ENCODE results near the gene PXN. TPM values are rescaled to one million over a fixed set of nuclear protein-coding genes. Genes with fewer than 3 reads are reported as not detected.

Gene PXN
- total and polyA plus RNA-seq, 2 of the 13 experiments (the other 11 are each of a cell fraction or from before 2014, with no cell fraction given), result 13.6 to 14.2 TPM

DNA sequence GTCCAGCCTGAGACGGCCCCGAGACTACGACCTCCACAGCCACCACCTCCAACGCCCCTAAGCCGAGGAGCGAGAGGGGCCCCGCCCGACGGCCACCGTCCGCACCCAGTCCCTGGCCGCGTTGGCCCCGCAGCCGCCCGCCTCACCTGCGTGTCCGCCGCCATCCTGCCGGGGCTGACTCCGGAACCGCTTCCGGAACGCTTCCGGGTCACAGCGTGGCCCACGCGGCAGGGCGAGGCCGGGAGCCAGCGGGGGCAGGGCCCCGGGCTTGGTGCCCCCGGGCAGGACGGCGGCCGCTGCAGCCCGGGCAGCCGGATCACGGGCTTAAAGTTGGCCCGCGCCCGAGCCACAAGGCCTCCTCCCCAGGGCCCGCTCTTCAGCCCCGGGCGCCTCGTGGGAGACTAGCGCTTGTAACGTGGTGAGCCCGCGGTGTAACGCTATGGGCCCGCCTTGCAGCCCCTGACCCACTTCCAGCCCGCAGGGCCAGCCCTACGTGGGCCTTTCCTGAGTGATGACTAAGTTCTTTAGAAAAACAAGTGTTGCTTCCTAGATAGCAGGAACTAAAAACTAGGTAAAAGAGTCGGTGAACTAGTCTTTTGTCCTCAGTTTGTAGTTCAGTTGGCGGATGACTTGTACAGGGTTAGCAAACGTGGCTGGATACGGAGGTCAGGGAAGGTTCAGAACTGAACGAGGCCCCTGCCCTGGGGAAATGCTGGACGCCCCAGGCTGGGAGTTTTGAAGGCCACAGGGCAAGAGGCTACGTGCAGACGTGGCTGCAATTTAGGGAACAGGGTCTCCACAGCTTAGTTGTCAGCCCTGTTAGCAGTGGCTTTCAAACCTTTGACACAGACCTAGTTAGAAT is 70.8 kb downstream of the PXN start, which contains the start of gene GCN1 (continued):
- TF ChIP-seq, protein P1, sequence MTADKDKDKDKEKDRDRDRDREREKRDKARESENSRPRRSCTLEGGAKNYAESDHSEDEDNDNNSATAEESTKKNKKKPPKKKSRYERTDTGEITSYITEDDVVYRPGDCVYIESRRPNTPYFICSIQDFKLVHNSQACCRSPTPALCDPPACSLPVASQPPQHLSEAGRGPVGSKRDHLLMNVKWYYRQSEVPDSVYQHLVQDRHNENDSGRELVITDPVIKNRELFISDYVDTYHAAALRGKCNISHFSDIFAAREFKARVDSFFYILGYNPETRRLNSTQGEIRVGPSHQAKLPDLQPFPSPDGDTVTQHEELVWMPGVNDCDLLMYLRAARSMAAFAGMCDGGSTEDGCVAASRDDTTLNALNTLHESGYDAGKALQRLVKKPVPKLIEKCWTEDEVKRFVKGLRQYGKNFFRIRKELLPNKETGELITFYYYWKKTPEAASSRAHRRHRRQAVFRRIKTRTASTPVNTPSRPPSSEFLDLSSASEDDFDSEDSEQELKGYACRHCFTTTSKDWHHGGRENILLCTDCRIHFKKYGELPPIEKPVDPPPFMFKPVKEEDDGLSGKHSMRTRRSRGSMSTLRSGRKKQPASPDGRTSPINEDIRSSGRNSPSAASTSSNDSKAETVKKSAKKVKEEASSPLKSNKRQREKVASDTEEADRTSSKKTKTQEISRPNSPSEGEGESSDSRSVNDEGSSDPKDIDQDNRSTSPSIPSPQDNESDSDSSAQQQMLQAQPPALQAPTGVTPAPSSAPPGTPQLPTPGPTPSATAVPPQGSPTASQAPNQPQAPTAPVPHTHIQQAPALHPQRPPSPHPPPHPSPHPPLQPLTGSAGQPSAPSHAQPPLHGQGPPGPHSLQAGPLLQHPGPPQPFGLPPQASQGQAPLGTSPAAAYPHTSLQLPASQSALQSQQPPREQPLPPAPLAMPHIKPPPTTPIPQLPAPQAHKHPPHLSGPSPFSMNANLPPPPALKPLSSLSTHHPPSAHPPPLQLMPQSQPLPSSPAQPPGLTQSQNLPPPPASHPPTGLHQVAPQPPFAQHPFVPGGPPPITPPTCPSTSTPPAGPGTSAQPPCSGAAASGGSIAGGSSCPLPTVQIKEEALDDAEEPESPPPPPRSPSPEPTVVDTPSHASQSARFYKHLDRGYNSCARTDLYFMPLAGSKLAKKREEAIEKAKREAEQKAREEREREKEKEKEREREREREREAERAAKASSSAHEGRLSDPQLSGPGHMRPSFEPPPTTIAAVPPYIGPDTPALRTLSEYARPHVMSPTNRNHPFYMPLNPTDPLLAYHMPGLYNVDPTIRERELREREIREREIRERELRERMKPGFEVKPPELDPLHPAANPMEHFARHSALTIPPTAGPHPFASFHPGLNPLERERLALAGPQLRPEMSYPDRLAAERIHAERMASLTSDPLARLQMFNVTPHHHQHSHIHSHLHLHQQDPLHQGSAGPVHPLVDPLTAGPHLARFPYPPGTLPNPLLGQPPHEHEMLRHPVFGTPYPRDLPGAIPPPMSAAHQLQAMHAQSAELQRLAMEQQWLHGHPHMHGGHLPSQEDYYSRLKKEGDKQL (CRISPR knock-in tag; IDR thresholded peaks at IDR 0.05; ENCODE audit: low read depth), result no peak
- TF ChIP-seq ZNF512B (CRISPR knock-in tag; IDR thresholded peaks at IDR 0.05; ENCODE audit: borderline replicate concordance) (no peak), ZNF724P (CRISPR knock-in tag; IDR thresholded peaks at IDR 0.05; ENCODE audit: borderline replicate concordance) (peak; percentile 54; the same call in 1 of the 2 replicates), ZNF280B (CRISPR knock-in tag; IDR thresholded peaks at IDR 0.05; ENCODE audit: borderline replicate concordance) (peak; percentile 66; the same call in 1 of the 2 replicates), CREB1 (IDR thresholded peaks at IDR 0.05) (no peak; the same call in 1 of the 2 replicates), CREB1 (CRISPR knock-in tag; IDR thresholded peaks at IDR 0.05) (no peak), ZNF790 (CRISPR knock-in tag; IDR thresholded peaks at IDR 0.05; ENCODE audit: borderline replicate concordance) (no peak; the same call in none of the 2 replicates), PBX3 (CRISPR knock-in tag; IDR thresholded peaks at IDR 0.05; ENCODE audit: borderline replicate concordance) (no peak), ZNF709 (CRISPR knock-in tag; IDR thresholded peaks at IDR 0.05) (no peak), ZNF850 (CRISPR knock-in tag; conservative IDR thresholded peaks at IDR 0.05) (no peak), HNF4G (IDR thresholded peaks at IDR 0.05; ENCODE audit: borderline replicate concordance, low read depth, low read length) (no peak; the same call in 1 of the 2 replicates), HNF4G (CRISPR knock-in tag; IDR thresholded peaks at IDR 0.05; ENCODE audit: borderline replicate concordance, low read depth) (0 out of 2 replicates have a peak, but pooled peaks have one; percentile 64), KAT2B (IDR thresholded peaks at IDR 0.05; ENCODE audit: borderline replicate concordance, low read depth, low read length) (no peak), PPARG (CRISPR knock-in tag; conservative IDR thresholded peaks at IDR 0.05) (peak; percentile 91), KMT2B (CRISPR knock-in tag; IDR thresholded peaks at IDR 0.05) (peak; percentile 73)
- TF ChIP-seq, protein P2, sequence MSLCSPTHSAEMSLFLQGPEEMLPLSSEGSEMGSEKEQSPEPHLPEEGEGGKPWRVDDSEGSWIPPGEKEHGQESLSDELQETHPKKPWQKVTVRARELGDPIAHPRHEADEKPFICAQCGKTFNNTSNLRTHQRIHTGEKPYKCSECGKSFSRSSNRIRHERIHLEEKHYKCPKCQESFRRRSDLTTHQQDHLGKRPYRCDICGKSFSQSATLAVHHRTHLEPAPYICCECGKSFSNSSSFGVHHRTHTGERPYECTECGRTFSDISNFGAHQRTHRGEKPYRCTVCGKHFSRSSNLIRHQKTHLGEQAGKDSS (CRISPR knock-in tag; IDR thresholded peaks at IDR 0.05; ENCODE audit: borderline replicate concordance, low read depth), result peak; percentile 80; the same call in 1 of the 2 replicates

Measured in HepG2 (cell line).